ENCODE measurements around the gene CENPB.

Gene CENPB

DNA sequence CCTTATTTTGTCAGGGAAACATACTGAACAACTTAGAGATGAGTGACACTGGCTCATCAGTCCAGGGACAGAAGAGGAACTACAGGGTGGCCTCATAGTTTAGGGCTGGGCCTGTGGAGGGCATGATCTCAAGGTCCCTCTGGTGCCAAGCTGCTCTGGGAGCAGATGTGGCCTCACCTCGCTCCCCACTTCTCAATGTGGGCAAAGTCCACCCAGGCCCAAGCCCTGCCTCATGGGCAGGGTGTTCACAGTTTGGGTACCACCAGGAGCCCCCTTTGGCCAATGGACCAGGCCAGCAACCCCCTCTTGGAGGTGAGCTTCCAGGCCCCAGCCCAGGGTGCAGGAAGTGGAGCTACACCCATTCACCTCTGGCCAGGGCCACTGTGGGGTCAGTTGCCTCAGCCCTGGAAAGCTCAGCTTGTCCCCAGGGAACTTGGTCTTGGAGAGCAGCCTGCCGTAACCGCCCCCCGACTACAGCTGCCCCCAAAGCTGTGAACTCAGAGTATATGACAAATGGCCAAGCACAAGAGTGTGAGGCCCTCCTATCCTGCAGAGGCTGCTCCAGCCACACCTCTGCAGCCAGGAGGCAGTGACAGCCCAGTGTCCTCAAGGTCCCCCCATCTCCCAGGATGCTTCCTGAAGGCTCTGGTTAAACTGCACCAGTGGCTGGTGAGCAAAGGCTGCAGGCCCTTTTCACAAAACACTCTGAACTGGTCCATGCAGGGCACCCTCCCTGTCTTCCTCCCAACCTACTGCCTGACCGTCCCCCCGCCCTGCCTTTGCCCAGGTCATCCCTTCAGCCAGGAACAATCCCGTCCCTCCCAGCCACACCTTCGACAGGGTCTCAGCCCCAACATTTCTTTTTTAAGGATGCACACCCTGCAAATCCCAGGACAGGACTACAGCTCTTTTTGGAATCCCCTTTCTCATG, 22.6 kb downstream of the CENPB start:
- DNase-seq (ENCODE audit: low read depth), result no peak
- in situ Hi-C loops (cut with HindIII; ENCODE audit: low sequenced_read_pairs), result no loop called here
- H3K4me3 ChIP-seq (ENCODE audit: low read depth, low read length), result no peak overlapping the region
- TF ChIP-seq, protein P1, sequence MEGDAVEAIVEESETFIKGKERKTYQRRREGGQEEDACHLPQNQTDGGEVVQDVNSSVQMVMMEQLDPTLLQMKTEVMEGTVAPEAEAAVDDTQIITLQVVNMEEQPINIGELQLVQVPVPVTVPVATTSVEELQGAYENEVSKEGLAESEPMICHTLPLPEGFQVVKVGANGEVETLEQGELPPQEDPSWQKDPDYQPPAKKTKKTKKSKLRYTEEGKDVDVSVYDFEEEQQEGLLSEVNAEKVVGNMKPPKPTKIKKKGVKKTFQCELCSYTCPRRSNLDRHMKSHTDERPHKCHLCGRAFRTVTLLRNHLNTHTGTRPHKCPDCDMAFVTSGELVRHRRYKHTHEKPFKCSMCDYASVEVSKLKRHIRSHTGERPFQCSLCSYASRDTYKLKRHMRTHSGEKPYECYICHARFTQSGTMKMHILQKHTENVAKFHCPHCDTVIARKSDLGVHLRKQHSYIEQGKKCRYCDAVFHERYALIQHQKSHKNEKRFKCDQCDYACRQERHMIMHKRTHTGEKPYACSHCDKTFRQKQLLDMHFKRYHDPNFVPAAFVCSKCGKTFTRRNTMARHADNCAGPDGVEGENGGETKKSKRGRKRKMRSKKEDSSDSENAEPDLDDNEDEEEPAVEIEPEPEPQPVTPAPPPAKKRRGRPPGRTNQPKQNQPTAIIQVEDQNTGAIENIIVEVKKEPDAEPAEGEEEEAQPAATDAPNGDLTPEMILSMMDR (IDR thresholded peaks at IDR 0.05; ENCODE audit: low read depth, low read length, missing control alignments), result no peak

DNA sequence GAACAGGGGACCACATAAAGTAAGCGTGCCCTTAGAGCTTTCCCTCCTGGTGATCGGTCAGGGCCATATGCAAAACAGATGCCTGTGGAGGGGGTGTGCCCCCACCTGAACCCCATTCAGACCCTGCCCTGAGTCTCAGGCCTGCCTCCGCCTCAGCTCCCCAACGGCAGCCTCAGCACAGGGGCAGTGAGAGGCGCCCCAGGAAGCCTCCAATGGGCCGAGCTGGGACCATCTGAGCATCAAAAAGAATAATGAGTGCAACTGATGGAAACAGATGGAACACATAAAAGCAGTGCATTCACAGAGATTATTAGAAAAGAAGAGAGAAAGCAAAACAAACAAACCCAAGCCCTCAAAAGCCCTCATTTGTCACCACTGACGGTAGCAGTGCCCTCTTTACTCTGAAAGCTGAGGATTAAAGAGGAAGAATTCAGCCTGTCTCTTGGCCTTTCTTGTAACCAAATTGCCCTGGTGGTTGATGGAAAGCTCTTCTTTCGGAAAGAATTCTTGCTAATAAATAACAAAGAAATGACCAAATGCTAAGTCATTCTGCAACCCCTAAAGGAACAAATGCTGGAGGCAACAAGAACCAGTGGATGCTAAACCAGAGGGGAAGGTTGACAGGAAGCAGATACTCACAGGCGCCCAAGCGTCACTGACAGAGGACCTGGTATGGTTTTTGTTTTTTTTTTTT, 25.7 kb downstream of the CENPB start:
- in situ Hi-C loops (cut with HindIII; ENCODE audit: low sequenced_read_pairs), result no loop called here
- TF ChIP-seq, protein P1 (IDR thresholded peaks at IDR 0.05; ENCODE audit: low read depth, low read length, missing control alignments), result no peak
- no peak for DNase-seq (ENCODE audit: low read depth)

DNA sequence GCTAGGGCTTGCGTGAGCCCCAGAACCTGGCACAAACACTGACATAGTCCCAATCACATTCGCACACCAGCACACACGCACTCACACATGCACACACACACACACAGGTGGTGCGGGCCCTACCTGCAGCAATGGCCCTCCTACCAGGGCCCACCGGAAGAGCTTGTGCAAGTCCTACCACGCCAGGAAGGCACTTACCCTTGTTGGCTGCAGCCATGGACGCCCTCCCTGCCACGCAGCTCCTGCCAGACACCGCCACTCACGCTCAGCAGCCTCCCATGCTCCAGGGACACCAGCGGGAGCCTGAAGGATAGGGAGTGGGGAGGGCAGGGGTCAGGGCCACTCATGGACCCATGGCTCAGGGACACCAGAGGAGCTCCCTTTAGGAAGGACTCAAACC, 26.7 kb downstream of the CENPB start:
- no peak overlapping the region for H3K4me3 ChIP-seq (ENCODE audit: low read depth, low read length)
- TF ChIP-seq, protein P1 (IDR thresholded peaks at IDR 0.05; ENCODE audit: low read depth, low read length, missing control alignments), result no peak
- no peak for DNase-seq (ENCODE audit: low read depth)
- in situ Hi-C loops (cut with HindIII; ENCODE audit: low sequenced_read_pairs), result loop anchor here (5.0 kb wide), 1 partner anchor 53 kb away; no protein-coding TSS in a partner anchor

More for the DNA sequence above, 25.7 kb downstream of the CENPB start:
- H3K4me3 ChIP-seq (ENCODE audit: low read depth, low read length), result no peak overlapping the region

DNA sequence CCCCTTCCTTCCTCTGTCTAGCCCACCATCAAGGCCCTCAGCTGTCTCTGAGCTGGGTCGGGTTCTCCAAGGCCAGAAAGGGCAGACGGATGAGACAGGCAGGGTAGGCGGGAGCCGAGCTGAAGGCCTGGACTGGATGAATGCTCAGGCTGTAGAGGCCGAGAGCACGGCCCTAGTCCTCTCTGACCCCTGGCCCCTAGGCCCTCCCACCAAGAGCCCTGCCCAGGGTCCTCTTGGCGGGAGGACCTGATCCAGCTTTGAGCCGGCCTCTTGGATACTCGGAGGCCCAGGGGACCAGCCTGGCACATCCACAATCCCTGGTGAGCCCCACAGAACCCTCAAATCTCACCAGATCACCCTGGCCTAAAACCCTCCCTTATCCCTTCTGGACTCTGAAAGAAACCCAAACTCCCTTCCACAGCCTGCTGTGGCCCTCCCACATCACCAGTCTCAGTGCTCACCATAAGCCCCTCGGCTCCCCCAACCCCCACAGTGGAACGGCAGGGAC, 27.2 kb downstream of the CENPB start:
- TF ChIP-seq, protein P1 (IDR thresholded peaks at IDR 0.05; ENCODE audit: low read depth, low read length, missing control alignments), result no peak
- H3K4me3 ChIP-seq (ENCODE audit: low read depth, low read length), result no peak overlapping the region
- in situ Hi-C loops (cut with HindIII; ENCODE audit: low sequenced_read_pairs), result loop anchor here (5.0 kb wide), 1 partner anchor 52 kb away; no protein-coding TSS in a partner anchor
- DNase-seq (ENCODE audit: low read depth), result no peak

DNA sequence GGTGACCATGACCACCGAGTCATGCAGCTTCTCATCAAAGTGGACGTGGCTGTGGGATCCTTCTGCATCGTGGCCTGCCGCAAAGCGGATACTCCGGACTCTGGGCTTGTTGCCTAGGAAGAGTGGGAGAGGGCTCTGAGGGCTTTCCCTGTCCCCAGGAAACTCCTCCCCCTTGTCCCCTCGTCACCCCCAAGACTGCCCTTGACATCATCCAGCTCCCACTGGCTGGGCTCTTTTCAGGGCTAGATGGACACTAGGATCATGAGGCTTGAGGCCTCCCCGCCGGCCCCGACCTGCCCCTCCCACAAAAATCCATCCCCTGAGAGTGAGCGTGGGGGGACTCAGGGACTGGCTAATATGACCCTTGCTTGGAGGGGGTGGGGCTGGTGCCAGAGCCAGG, 28.0 kb downstream of the CENPB start:
- in situ Hi-C loops (cut with HindIII; ENCODE audit: low sequenced_read_pairs), result loop anchor here (5.0 kb wide), 1 partner anchor 51 kb away; no protein-coding TSS in a partner anchor
- TF ChIP-seq, protein P1 (IDR thresholded peaks at IDR 0.05; ENCODE audit: low read depth, low read length, missing control alignments), result no peak
- no peak overlapping the region for H3K4me3 ChIP-seq (ENCODE audit: low read depth, low read length)
- DNase-seq (ENCODE audit: low read depth), result no peak

DNA sequence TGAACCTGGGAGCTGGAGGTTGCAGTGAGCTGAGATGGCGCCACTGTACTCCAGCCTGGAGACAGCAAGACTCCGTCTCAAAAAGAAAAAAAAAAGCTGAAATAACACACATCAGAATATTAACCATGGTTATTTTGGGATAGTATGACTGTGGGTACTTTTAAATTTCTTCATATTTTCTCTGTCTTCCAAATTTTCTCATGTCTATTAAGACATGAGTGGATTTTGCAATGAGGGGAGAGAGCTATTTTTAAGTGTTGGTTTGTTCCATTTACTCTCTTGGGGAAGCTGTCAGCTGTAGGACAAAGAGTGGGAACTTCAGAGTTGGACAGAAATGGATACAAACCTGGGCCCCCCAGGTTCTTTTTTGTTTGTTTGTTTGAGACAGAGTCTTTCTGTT, 29.3 kb downstream of the CENPB start:
- no peak for DNase-seq (ENCODE audit: low read depth)
- TF ChIP-seq, protein P1 (IDR thresholded peaks at IDR 0.05; ENCODE audit: low read depth, low read length, missing control alignments), result no peak
- no peak overlapping the region for H3K4me3 ChIP-seq (ENCODE audit: low read depth, low read length)
- in situ Hi-C loops (cut with HindIII; ENCODE audit: low sequenced_read_pairs), result loop anchor here (5.0 kb wide), 1 partner anchor 50 kb away; no protein-coding TSS in a partner anchor

Data from astrocyte of the cerebellum (primary cell).